GM18861 (cell line): Measurements from ENCODE around the gene COBL.

ENCODE experiments used
- ATAC-seq: cut with Tn5 transposase; IDR thresholded peaks from one replicate; pipeline ENCODE4 v1.9.1; 2021; ENCODE audit not compliant: unreplicated experiment

The COBL gene

DNA sequence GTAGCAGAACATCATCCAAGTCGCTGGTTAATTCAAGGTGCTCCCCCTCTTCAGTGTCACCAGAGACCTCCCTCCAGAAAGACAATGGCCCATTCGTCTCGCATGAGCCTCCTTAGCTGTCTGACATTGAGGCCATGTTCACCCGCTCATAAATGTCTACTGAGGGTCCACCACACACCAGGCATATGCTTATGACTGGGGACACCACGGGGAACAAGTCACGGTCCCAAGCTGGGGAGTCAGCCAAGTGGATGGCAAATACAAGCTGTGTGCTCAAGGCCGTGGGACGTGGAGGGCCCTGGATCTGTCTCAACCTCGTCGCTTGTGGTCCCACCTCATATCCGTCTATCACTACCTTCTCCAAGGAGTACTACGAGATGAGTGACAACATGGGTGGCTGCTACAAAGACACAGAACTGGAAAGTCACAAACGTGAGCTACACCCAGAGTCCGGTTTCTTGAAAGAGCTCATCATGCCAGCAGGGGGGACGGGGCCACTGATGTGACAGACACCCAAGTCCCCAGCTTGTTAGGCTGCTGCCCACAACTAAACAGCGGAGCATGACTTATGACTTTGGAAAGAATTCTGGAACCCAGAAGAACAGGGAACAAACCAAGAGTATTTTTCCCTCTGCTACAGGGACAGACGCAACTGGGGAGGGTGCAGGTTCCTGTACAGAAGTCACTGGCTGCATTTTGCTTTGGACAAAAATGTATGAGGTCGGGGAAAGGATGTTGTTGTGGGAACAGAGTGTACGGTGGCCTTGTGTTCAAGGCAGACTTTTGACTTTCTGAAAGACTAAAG is 189.6 kb downstream of the COBL start:
- no peak for ATAC-seq

DNA sequence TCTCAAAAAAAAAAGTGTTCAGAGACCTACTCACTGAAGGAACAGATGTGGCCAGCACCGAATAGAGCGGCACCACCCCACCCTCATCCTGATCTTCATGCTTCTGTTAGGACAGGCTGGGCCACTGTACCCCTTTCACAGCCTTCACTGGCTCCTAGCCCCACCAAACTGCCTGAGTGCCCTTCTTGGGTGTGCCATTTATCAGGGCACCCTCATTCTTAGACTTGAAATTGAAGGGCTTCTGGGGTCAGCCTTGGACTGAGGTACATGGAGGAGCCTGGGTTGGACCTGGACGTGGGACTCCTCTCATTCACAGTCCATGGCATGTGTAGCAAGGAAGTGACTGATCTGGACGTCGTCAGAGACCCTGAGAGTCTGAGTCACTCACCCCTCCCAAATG is 190.3 kb downstream of the COBL start:
- ATAC-seq = no peak

DNA sequence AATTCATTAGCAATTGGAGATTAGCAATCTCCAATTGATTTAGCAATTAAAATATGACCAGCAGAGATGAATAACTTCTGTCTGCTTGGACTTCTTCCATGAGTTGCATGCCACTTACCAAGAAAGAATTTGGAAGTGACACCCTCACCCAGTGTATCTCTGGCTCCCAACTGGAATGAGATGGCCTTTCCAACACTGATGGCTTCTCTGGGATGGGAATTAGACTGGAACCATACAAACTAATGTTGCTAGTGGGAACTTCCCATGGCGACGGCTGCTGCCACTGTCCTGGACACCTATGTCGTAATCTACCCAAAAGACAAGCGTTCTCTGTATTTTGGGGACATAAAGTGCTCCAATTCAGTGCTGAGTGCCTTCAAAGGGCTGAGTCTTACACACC is 192.3 kb downstream of the COBL start:
- no peak for ATAC-seq

DNA sequence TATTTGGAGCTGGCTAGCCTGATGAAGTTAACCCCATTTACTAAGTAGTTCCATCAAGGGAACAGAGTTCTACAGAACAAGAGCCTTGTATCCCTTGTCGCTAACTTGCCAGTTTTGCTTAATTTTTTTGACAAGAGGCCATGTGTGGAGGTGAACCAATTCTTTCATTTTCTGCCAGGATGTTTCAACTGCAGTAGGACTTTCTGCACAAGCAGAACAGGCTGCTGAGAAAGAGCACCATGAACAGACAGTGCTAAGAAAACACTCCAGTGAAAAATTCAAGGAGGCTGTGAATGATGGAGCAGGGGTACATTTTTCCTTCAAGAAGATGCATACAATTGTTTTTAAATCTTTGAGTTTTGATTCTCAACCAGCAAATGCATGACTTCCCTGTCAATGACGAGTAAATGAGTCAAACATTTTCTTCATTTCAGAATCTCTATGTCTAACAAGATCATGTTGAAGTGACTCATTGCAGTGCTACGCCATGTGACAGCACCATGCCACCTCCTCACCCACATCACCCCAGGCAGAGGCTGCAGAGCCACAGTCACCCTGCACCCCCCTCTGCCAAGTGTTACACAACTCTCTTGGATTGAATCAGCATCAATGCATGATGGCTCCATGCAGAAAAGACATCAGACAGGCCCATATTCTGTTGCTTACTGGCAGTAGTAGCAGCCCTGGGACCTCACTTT is 193.1 kb downstream of the COBL start:
- ATAC-seq = no peak

DNA sequence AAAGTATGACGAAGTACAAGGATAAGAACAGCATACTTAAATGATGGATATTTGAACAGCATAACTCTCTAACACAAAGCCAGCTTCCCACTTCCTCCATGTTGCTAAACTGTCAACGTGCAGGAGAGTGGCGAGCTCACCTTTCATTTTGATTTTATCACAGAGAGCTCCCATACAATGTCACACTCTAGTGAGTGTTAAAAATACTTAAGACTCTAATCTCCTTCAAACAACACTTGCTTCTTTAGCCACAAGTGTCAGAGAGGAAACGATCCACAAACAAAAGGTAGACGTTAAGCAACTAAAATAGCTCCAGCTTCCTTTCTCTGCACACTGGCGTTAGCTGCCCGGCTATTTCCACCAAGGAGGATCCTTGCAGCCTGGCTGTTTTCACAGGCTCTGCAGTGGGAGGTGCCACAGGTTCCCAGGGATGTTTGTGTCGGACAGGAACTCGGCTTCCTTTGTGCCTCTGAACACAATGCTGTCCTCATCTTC is 194.6 kb downstream of the COBL start:
- ATAC-seq = no peak

DNA sequence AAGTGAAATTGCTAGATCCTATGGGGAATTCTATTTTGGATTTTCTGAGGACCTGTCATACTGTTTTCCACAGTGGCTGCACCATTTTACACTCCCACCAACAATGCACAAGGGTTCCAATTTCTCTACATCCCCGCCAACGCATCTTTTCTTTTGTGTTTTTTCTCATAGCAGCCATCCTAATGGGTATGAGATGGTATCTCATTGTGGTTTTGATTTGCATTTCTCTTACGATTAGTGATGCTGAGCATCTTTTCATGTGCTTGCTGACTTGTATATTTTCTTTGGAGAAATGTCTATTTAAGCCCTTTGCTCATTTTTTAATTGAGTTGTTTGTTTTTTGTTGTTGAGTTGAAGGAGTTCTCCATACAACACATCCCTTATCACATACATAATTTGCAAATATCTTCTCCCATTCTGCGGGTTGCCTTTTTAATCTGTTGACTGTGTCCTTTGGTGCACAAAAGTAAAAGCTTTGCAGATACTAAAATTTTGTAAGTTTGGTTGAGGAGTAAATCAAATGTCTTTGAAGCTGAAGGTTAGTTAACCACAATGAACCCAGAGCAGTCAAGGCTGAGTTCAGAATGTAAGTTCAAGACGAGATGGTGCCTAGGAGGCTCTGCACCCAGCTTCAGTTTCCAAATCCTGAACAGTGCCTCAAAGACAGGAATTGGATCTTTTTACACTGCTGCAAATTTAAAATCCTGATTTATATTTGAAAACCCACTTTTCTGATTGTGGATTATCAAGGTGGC is 195.4 kb downstream of the COBL start:
- ATAC-seq = no peak

DNA sequence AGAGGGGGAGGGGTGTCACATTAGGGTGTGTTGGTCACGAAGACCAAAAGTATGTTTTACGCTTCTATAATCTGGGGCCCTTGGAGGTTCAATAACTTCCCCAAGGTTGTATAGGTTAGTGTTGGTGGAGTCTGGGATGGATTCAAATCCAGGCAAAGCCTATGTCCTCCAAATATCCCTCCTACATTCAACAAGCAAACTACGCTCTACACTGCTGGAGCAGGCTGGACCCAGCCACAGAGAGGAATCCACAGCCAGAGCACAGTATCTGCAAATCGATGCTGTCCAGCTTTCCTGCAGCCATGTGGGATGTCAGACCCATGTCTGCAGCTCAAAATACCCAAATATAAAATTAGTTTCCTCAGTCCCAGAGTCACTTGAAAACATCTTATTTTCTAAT is 198.0 kb downstream of the COBL start:
- ATAC-seq = no peak

DNA sequence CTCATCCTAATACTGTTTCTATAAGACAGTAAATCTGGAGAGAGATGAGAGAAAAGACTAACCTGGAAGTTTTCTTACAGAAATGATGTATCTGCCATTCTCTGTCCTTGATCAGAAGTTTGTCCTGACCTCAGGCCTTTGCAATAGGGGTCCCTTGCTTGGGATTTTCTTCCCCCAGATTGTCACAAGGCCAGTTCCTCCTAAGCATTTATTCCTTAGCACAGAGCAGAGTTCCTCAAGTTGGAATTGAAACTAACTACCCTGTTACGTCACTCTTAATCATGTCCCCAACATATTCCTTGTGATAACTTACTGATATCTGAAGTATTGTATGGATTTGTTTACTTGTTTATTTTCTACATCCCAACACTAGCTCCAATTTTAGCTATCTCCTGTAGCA is 202.1 kb downstream of the COBL start:
- no peak for ATAC-seq

DNA sequence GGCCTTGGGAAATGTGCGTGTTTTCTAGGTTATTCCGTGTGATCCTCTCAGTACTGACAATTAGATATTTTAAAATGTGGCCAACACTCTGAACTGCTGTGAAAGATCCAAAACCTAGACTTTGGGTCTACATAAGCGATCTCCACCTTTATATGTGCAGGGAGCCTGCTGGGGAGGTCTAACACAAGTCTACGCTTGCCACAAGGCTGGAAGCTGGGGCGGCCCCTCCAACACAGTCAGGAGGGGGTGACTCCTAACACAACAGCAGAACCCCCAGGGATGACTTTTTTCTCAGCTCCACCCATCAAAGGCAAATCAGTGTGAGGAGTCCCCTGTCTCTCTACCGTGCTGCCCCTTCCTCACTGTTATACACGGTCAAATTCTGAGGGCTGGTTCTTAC is 202.6 kb downstream of the COBL start:
- ATAC-seq = no peak

DNA sequence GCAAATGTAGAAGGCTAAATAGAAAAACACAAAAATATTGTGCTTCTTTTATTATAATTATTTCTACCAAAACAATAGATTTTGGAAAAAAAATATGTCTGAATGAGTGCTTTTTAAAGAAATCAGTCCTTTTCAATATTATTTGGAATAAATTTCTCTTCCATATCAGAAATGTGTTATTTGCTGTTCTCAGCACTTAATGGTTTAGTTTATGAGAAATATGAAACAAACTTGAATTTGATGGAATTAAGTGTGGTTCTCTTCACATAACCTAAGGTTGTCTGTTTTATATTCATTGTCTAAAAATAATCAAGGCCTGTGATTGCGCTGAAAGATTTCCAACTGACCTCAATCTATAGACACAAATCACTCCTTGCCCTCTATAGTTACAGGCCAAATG is 203.0 kb downstream of the COBL start:
- no peak for ATAC-seq

DNA sequence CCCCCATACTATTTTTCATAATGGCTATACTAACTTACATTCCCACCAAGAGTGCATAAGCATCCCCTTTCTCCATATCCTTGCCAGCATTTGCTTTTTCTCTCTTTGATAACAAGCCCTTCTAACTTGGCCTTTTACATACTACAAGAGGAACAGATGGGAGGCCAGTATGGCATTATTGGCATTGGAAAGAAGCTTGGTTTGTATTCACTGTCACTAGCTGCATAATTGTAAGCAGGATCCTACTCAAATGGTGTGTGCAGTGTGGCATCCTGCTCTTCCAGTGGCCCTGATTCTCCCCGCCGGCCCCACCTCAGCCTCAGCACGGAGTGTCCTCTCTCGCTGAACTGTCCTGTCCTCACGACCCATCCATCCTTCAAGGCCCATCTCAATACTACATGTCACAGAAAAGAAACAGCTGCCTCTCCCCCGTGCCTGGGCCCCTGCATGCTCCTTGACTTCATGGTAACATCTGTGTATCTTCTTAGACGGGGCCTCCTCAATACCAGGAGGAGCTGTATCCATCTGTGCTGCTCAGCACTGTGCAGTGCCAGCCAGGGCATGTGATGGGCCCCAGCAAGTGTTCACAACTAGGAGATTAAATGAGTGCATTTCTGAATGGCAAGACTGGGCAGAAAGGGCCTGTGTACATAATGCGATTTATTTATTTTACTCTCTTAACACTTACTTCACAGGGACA is 205.2 kb downstream of the COBL start:
- no peak for ATAC-seq

DNA sequence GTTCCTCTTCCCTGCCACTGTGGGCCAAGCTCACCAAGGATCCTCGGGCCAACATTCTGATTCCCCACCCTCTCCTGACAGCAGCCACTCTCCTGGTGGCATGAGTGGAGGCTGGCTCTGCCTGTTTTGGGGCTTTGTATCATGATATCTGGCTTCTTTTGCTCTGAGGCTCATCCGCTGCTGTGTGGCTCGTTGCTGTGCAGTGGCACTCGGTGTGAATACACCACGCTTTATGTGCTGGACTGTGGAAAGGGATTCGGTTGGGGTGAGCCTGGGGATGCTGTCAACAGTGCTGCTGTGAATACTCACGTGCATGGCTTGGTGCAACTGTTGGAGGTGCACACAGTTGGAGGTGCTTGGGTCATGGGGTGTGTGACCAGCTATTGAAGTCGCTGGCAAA is 208.5 kb downstream of the COBL start:
- ATAC-seq = no peak

DNA sequence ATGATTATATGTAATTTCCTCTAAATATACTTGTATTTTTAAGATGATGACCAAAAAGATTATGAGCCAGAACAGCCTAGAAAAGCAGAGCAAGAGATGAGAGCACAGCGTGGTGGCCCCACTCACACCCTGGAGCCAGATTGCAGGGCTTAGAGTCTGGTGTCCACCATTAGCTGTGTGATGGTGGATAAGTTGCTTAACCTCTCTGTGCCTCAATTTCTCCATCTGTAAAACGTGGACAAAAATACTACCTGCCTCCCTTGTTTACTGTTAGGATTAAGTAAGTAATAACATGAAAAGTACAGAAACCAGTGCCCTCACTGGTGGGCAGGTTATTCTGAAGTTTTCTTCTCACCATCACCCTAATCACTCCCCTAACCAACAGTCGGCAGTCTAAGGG is 212.3 kb downstream of the COBL start:
- no peak for ATAC-seq

DNA sequence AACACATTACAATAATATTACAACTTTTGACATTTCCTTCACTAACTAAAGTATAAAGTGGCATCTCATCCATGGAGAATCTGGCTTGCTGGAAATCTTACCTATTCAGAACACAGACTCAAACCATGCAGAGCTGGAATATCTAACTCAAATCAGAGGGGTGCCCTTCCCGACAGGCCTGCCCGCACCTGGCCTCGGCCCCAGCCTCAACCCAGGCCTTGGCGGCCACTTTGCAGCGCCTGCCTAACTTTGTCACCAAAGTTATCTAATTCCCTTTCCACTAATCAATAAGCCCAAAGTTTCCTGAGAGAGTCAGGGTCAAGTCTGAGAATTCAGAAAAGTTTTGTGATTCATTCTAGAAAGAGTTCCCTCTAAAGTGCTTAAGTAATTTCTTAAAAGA is 212.9 kb downstream of the COBL start:
- ATAC-seq = no peak

DNA sequence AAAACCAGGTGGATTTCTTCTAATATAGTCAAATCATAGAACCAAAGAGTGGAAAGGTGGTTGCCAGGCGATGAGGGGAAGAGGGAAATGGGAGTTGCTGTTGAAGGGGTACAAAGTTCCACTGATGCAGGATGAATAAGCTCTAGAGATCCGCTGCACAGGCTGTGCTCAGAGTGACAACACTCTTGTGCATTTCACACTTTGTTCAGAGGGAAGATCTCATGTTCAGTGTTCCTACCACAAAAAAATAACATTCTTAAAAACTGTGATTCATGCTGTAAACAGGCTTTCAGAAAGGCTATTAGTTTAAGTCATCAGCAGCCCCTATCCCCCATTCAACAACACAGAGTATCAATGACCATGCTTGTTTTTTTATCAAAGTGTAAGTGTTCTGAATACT is 213.8 kb downstream of the COBL start:
- ATAC-seq = no peak

DNA sequence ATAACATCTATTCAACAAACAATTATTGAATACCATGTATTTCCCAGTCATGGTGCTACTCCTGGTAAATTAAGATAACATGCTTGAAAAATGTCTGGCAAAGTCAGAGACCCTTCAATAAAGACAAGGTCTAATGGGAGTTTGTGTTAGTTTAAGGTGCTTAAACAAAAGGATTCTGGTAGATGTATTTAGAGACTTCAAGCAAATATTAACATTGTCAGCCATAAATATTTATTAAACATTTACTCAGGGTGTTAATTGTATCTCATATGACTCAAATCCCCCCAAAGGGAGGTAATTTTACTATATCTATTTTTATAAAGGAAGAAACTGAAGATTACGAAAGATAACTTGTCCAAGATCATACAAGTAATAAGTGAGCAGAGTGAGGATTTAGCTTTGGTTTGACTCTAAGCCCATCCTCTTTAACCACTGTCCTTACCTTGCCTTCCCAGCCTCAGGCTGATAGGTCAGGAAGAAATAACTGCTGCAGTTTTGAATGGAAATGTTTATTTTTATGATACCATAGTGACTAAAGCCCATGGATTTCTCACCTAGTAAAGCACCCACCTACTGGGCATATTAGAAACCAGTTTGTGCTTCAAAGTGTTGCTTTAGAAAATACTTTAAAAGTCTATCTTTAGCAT is 215.4 kb downstream of the COBL start:
- no peak for ATAC-seq

DNA sequence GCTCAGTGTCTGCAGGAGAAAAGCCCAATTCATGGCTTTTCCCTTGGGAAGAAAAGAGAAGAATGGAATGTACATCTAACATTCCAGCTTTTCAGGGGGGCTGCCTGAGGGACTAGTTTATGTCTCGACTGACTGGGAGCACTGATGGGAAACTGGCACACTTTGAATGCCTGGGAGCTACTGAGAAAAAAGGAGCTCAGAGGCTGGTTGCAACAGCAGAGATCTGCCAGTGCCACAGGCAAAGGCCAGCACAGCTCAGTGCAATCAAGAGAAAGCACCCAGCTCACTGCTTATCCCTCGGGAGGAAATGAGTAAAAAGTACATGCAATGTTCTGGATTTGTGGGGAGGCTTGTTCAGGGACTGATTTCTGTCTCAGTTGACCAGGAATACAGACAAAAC is 226.2 kb downstream of the COBL start:
- no peak for ATAC-seq

DNA sequence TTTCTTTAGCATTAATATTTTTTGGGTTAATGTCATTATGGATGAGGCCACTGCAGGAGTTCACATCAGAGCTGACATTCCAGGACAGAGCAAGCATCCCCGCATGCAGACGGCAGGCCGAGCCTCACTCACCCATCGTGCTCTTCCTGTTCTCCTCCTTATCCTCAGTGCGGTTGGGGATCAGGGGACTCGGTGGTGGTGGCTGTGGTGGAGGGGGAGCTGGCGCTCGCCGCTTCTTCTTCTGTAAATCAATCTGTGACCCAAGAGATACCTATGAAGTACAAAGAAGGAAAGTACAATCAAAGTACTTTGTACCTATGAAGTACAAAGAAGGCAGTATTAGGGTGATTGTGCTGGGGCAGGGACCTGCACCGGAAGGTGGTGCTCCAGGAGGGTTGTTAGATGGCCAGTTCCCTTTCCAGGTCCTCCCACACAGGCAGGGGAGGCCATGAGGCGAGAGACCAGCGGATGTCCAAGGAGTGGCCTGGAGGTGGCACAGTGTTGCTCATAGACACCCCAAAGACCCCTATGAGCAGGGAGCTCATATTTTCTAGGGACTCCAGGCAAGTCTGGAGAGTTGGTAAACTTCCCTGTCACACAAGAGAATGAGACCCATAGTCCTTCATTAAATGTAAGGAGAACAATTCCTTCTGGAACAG is 231.4 kb downstream of the COBL start:
- ATAC-seq = no peak

DNA sequence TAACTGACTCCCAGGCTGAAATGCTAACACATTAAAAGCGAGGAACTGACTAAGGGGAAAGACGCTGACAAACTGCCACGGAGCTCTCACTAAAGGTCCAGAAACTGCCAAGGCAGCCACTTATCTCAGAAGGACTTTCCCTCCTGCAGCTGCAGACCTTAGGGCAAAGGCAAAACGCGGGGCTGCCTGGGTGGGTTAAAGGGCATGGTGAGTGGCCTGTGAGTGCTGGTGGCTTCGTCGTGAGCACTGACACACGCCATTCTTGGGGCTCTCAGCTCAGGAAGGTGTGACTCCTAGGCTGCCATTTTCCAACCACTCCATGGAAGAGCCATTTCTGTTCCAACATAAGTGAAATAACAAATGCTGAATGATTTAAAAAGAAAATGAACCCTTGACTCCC is 232.5 kb downstream of the COBL start:
- no peak for ATAC-seq

DNA sequence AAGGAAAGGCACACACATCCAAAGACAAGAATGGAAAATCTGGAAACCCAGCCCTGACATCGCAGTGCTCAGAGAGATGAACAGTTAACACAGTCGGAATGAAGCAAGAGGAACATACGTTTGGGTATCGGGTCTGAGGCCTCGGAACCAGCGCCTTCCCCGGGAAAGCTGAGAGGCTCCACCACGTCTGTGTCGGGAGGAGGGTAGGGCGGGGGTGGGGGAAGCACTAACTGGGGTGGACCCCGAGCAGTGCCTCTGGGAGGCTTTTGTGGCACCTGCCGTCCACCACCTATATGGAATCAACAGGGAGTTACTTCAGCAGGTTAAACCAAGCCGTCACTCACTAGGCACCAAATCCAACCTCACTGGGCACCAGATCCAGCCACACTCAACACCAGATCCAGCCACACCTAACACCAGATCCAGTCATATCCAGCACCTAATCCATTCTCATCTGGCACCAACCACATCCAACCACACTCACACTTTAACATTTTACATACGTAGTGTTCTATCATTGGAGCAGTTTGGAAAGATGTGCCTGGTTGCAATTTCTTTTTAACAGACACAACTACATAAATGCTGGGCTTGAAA is 233.6 kb downstream of the COBL start:
- no peak for ATAC-seq
